ENCODE data around the gene S100PBP.

Gene S100PBP

DNA sequence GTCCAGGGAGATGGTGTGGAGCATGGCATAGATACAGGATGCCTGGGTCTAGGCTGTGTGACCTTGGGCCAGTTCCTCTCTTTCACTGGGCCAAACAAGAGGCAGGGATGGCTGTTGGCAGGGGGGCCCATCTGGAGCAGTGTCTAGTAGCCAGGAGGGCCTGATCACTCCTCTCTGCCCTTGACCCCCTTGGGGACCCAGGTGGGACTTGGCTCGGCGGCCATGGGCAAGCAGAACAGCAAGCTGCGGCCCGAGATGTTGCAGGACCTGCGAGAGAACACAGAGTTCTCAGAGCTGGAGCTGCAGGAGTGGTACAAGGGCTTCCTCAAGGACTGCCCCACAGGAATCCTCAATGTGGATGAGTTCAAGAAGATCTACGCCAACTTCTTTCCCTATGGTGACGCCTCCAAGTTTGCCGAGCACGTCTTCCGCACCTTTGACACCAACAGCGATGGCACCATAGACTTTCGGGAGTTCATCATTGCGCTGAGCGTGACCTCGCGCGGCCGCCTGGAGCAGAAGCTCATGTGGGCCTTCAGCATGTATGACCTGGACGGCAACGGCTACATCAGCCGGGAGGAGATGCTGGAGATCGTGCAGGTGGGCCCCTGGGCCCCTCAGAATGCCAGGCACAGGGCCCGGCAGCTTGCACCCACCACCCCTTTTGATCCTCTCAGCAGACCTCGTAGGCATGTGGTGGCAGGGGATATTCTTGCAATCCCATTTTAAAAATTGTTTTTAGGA is 71.4 kb downstream of the S100PBP start:
- DNase-seq = no peak

GRCh38 chr1:32889731-32890278 is 72.4 kb downstream of the S100PBP start:
- no peak for DNase-seq

GRCh38 chr1:32890516-32891240 is 73.2 kb downstream of the S100PBP start:
- no peak for DNase-seq

- no peak for DNase-seq
Observed at GRCh38 chr1:32891241-32891570, 73.8 kb downstream of the S100PBP start.

GRCh38 chr1:32891630-32892029 is 74.2 kb downstream of the S100PBP start:
- no peak for DNase-seq

DNA sequence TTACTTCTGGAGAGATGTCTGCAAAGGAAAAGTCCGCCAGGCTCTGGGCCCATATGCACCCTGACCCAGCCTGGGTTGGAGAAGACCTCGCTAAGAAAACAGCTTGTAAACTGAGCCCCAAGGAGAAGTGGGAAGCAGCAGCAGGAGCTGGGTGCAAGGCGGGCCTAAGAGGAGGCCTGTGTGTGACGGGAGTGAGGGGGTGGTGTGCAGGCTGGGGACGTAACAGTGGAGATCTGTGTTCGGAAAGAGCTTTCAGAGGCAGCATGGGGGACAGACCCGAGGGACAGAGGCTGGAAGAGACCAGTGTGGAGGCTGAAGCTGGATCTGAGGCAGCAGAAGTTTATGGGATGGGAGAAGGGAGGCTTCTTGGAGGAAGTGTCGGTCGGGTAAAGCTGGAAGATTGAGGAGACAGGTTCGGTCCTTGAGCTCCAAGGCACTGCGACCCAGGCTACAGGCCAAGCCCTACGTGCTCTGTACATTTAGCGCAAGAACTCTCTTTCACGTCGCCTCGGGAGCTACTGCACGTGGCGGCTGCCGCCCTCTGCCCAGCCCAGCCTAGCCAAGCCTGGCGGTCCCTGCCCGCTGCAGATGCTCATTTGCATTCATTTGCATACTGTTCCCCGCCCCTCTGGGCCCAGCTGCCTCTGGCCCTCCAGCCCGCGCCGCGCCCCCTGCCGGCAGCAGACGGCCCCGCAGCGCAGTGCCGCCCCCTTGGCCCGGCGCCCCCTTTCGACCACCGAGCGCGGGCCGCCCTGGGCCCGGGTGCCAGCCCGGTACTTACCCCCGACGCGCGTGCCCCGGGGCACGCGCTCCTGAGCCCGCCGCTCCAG is 75.1 kb downstream of the S100PBP start:
- peak; percentile 42 for DNase-seq

- DNase-seq = no peak
Observed at GRCh38 chr1:32893198-32894018, 76.0 kb downstream of the S100PBP start.

GRCh38 chr1:32894019-32894600 is 76.7 kb downstream of the S100PBP start:
- DNase-seq = no peak

- DNase-seq = no peak
Observed at GRCh38 chr1:32894681-32895080, 77.2 kb downstream of the S100PBP start.

DNA sequence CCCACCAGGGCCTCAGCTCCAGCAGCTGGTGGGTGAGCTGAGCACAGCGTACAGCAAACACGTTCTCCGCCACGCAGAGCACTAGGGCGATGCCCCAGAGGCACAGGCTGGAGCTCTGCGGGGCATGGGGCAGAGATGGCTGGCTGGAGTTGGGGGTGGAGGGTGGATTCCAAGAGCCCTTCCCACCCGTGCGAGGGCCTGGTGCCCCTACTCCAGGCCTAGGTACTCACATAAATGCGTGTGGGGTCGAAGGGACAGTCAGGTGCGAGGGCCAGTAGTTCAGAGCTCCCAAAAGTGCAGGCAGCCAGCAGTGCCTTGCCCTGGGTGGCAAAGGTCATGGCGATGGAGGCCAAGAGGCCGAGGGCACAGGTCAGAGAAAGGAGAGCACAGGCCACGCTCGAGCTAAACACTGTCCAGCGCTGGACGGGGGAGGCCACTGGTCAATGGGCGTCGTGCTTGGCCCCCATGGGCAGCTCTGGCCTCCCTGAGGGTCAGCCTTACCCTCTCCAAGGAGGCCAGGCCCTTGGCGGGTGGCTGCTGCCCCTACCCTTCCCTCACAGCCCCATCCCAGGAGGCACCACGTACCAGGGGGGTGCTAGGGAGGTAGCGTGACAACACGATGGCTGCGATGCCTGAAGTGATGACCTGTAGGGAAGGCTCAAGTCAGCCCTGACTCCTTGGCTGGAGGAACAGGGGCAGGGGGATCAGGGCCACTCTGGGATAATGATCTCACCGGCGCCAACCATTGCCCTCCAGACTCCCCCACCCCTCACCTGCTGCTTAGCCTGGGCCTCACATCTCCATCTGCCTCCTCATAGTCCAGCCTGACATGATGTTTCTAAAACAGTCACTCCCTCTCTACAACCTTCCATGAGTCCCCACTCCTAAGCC is 78.1 kb downstream of the S100PBP start:
- DNase-seq = no peak

DNA sequence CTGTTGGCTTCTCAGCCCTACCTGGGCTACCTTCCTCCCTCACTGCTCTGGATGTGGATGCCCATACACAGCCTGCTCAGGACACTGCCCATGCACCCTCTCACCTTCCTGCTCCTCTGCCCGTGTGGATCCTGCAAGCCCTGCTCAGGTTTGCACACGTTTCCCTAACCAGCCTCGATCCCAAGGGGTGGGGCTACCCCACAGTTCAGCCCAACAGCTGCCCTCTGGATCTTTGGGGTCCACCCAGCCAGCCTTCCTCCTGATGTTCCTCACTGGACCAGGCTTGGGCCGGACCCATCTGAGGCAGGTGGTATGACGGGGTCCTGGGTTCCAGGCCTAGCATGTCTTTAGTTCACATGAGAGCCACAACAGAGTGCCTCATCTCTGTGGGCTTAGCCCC is 79.0 kb downstream of the S100PBP start:
- DNase-seq = no peak

- DNase-seq = no peak
Observed at GRCh38 chr1:32897082-32898049, 79.9 kb downstream of the S100PBP start.

- DNase-seq = no peak
Observed at GRCh38 chr1:32898056-32898455, 80.6 kb downstream of the S100PBP start.

DNA sequence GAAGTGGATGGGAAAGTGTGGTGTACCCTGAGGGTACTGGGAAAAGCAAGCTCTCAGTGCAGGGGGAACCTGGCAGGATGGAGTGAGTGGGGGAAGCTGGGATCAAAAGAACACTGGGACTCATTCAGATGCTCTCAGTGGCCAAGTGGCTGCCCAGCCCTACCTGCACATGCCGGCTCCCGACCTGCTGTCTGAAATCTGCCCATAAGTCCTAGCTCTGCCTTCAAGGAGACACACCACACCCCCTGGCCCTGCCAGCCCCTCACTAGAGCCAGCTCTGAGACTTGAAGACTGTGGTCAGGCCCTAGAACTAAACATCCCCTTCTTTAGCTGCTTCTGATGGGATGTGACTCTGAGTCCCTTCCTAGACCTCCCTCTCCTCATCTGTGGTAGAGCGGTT is 81.5 kb downstream of the S100PBP start:
- no peak for DNase-seq

GRCh38 chr1:32899586-32900296 is 82.3 kb downstream of the S100PBP start:
- DNase-seq = no peak

GRCh38 chr1:32900371-32900955 is 83.0 kb downstream of the S100PBP start:
- no peak for DNase-seq

DNA sequence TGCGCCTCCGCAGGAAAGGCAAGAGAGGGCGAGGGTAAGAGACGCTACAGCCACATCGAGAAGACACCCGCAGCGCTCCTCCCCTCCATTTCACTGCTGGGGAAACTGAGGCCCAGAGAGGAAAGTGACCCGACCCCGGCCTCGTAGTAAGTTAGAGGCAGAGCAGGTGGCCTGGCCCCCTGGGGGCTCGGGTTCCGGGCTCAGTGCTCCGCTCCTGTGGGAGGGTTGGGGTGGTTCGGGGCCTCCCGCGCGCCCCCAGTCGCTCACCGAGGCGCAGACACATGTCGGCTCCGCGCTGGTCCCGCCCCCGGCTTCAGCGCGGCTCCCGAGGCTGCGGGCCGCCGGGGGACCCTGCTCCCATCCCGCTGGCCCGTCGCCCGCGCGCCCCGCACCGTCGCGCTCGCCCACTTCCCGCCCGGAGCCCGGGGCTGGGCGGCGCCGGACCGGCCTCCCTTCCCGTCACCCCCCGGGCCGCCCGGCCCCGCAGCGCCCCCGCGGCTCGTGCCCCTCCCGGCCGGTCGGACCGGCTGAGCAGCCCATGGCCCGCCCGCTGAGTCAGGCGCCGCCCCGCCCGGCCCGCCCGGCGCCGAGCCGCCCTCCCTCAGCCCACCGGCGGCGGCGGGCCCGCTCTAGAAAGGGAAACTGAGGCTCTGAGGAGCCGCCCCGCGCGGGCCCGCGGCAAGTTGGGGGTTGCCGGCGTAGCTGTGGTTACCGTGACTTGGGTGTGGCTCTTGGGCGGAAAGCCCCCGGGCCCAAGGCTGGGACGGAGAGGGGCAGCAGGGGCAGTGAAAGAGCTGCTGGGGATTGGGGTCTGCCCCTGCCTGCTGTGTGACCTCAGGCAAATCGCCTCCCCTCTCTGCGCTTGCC is 83.7 kb downstream of the S100PBP start, which contains the start of gene TMEM54:
Gene TMEM54 (minus strand): TSS at position 434 of the 867 bp plus-strand sequence. CDS start 151 bp downstream, at position 283.
- no peak for DNase-seq
